OCI-LY3 (cell line): ENCODE results near the gene KDSR.

Experiments used
- CTCF ChIP-seq: fragments of 200-600, 300-600 bp; sonication (generic); IDR thresholded peaks from 2 replicates; pipeline ENCODE4 v1.5.1; 2014; ENCODE audit warnings: antibody characterized with exemption, low read length, low read depth
- EZH2phosphoT487 ChIP-seq: fragments of 200-600 bp; shearing (Covaris generic); IDR thresholded peaks from 2 replicates; pipeline ENCODE4 v1.6.1; 2018; ENCODE audit warnings: antibody characterized with exemption, mixed run types, low read depth

DNA sequence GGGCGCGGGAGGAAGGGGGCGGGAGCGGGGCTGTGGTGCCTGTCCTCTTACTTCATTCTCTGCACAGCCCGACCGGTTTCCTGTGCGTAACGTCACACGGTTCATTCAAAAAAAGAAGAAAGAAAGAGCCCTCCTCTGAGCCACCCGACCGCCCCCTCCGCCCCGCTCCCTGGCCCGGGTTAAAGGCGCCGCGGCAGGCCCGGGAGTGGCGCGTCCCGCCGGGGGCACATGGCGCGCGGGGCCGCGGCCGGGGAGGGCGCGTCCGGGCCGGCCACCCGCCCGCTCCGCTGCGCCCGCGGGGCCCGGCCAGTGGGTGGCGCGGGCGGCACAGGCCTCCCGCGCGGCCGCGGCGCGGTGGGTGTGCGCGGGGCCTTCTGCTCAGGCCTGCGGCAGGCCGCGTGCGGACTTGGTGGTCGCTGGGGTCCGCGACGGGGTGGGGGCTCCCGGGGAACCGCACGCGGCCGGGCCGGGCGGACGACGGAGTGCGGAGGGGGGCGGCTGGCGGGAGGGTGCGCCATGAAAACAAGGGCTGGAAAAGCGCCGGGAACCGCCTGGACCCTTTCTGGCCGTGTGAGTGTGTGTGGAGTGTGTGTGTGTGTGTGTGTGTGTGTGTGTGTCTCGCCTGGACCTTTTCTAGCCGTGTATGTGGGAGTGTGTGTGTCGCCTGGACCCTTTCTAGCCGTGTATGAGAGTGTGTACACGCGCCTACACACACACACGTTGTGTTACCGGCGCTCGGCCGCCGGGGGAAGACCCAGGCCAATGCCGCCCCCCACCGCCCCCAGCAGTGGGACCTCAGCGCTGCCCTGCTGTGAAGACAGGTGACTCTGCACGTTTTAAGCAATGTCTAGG is 46.7 kb downstream of the KDSR start:
- TF ChIP-seq CTCF (peak; percentile 34; the same call in 1 of the 2 replicates), EZH2phosphoT487 (no peak)
